GM21360 (cell line): Measurements from ENCODE around the gene KCNQ2.

ENCODE experiments used
- ATAC-seq: cut with Tn5 transposase; IDR thresholded peaks from one replicate; pipeline ENCODE4 v1.9.1; 2021; ENCODE audit warnings: mild to moderate bottlenecking, moderate library complexity; ENCODE audit not compliant: unreplicated experiment

Gene KCNQ2

DNA sequence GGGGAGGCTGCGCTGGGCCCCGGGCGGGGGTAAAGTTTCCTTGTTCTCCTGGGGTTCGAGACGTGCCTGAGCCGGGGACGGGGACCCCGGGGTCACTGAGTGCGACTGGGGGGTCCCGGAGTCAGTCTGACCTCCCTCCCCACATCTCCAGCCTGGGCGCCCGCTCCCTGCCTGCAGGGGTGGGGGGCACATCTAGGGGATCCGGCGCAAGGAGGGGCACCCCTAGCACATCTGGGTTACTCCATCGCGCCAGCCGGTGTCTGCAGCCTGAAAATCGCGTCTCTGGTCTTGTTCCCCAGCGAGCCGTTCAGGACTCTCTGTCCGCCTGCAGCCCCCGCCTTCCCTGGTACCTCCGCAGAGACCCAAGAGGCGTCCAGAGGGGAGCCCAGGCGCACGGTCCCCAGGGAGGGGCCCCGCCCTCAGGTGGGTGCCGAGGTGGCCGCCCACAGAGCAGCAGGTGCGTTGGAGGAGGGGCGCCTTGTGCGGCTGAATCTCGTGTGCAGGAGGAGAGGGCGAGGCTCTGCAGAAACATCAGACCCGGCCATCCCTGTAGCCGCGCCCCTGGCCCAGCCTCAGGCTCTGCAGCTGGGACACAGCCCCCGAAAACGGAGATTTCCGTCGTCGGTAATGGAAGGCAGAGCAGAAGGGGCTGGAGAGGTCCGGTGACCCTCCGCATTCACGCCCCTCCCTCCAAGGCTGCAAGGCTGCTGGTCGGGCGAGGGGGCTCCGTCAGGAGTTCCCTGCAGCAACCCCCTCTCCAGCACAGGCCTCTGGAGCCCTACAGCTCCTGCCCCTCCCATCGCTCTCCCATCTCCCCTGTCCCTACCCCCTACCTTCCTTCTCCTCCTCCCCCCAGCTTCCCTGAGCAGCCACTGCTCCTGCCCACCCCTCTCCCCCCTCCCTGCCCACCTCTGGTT is 110.7 kb downstream of the KCNQ2 start:
- no peak for ATAC-seq

GRCh38 chr20:63360850-63361518 is 111.5 kb downstream of the KCNQ2 start, which contains the start of gene CHRNA4:
TSS of gene CHRNA4 (minus strand) at chr20:63361349. CDS start at chr20:63361165, 184 bp downstream.
- ATAC-seq: no peak

DNA sequence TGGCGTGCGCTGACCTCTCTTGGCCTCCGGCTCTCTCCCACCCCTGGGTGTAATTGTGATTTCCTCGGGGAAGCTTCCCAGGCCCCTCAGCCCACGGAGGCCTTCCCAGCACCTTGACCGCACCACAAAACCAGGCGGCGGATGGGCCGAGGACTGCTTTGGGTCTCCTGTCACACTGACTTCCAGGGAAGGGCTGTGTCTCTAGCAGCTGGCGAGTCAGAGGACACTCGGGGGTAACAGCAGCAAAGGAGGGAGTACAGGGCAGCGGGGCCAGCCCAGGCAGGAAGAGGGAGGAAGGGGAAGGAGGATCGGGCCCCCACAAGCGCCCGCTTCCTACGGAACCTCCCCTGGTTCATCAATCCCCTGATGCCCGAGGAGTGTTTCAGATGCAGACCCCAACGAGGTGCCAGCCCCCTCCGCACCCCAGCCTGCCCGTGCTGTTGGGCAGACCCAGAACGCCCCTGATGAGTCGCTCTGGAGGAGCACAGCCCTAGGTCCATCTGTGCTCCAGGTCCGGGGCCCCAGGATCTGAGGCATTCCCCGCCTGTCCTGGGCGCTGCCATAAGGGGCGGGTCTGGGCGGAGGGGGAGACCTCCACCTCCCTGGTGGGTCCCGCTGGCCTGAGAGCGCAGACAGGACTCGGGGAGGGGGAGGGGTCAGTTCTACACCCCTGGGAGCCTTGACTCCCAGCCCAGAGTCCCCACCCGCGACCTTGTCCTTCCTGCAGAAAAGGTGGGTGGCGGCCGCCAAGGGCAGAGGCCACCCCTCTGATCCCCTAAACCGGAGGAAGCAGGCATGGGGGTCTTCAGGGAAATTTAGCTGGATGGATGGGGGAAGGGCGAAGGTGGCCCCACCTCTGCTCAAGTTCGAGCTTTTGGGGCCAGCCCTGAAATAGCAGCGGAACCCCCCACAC is 112.3 kb downstream of the KCNQ2 start:
- ATAC-seq: no peak

DNA sequence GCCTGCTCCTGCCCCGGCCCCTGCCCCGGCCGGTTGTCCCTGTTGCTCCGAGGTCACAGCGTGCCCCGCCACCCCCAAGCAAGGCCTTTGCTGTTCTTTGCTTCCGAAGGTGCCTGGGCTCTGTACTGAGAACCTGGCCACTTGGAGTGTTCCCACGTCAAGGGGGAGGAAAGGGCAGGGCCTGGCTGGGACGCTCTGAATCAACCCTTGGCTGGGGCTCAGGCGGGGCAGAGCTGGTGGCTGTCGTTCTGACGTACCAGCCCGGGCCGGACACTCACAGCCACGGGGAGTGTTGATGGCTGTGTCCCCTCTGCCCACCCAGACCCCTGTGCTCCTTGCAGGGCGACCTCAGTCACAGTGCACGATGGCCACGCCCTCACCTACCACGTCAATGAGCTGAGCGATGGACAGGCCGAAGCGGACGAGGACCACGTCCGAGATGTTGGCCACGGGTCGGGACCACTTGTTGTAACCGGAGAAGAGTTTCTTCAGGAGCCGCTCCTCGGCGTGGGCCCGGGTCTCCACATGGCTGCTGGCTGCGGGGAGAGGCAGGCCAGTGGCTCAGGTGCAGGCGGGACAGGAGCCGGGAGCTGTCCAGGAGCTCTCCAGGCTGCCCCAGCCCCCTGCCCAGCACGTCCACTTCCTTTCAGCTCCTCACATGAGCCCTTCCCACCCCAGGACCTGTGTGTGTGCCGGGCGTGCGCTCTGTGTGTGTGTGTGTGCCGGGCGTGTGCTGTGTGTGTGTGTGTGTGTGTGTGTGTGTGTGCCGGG is 113.1 kb downstream of the KCNQ2 start:
- ATAC-seq: no peak

GRCh38 chr20:63357921-63358905 is 114.2 kb downstream of the KCNQ2 start:
- no peak for ATAC-seq

DNA sequence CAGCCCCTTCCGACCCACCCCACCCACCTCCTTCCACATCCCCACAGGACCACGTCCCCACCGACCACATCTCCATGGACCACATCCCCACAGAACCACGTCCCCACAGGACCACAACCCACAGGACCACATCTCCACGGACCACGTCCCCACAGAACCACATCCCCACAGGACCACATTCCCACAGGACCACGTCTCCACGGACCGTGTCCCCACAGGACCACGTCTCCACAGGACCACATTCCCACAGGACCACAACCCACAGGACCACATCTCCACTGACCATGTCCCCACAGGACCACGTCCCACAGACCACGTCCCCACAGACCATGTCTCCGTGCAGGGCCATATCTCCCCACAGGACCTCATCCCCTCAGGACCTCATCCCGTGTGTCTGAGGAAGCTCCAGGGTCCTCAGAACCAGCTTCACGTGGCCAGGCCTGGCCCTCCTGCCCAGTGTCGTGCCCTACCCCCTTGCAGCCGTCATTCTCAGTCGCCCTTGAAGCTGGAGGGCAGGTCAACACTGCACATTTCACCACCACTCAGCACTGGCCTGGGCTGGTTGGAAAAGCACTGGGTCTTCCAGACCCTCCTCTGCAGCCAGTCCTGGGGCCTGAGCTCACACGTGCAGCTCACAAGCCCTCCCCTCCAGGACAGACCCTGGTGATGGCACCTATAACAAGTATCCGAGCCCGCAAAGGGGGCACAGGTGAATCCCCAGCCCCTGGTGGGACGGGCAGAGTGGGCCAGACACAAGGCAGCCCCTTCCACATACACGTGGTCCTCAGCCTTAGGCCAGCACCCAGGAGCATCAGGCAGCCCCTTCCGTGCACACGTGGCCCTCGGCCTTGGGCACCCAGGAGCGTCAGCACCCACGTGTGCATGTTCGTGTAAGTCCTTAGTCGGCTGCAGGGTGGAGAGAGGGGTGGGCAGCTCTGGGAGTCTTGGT is 115.2 kb downstream of the KCNQ2 start:
- ATAC-seq: no peak

DNA sequence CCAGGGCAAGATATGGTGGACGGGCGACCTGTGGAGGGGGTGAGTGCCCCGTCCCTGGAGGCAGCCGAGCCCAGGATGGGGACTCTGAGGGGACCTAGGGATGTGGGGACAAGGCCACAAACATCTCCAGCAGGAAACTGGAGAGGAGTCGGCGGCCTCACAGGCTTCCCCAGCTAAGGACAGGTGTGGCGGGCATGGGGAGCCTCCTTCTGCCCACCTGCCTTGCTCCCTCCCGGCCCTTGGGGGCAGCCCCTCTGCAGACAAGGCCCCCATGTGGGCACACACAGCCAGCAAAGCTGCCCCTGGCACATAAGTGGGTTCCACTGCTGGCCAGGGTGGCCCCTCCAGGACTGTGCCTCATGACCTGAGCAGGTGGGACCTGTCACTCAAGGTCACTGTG is 115.9 kb downstream of the KCNQ2 start:
- ATAC-seq: no peak

DNA sequence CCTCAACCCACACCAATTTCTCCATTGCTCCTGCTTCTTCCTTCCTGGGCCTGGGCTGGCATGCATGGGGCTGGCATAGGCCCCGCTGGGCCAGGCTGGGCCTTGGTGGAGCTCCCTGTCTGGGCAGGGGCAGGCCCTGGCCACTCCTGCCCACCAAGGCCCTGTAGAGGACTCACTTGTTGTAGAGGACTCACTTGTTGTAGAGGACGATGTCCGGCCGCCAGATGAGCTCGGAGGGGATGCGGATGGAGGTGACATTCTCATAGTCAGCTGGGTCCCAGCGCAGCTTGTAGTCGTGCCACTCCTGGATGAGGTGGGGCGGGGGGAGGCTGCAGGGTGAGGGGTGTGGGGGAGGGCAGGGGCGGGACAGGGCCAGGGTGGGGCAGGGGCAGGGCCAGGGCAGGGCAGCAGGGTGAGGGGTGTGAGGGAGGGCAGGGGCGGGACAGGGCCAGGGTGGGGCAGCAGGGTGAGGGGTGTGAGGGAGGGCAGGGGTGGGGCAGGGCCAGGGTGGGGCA is 116.6 kb downstream of the KCNQ2 start:
- ATAC-seq: no peak

- ATAC-seq: no peak
These were observed 117.7 kb downstream of the KCNQ2 start for GRCh38 chr20:63354636-63355350.

DNA sequence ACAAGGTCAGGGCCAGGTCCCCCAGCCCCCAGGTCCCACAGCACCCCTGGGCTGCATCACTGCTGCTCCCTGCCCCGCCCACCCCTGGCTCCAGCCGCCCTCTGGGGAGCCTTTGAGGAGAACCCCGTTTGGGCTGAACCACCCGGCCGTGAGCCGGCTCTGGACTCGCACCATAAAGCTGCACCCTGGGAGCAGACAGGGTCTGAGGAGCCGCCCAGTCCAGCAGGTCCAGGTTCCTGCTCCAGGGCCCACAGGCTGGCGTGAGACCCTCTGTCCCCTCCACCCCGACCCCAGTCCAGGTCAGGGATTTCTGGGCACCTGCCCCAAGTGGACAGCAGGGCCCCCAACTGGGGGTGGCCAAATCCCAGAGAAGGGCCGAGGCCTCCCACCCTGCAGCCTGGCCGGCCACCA is 119.6 kb downstream of the KCNQ2 start:
- ATAC-seq: no peak

- no peak for ATAC-seq
These were observed 120.5 kb downstream of the KCNQ2 start for GRCh38 chr20:63351811-63352591.

DNA sequence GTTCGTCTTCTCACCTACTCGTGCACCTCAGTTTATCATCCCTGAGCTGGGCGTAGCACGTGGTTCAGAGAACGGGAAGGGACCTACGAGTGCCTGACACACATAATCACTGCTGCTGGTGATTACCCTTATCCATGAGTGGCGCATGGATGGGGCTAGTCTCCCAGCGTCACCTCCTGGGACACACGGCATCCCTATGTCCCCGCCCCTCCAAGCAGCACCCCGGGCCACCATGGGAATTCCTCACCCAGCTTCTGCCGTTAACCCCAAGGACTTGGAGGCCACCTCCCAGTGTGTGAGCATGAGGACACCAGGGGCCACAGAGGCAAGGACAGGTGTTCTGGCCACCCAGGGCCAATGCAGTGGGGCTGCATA is 121.1 kb downstream of the KCNQ2 start:
- ATAC-seq: no peak

DNA sequence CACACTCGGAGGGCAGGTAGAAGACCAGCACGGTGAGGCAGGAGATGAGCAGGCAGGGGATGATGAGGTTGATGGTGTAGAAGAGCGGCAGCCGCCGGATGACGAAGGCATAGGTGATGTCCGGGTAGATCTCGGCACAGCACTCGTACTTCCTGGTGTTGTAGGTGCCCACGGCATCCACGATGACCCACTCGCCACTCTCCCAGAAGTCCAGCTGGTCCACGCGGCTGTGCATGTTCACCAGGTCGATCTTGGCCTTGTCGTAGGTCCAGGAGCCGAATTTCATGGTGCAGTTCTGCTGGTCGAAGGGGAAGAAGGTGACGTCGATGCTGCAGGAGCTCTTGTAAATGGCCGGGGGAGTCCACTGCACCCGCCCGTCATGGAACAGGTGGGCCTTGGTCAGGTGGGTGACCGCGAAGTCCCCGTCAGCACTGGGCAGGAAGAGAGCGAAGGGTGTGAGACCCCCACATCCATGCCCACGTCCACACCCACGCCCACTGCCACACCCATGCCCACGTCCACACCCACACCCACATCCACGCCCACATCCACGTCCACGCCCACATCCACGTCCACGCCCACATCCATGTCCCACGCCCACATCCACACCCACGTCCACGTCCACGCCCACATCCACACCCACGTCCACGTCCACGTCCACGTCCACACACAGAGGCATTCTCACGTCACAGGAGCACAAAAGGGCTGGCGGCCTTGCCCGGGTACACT is 121.7 kb downstream of the KCNQ2 start:
- no peak for ATAC-seq
